Measurements from ENCODE around the gene ROR2. TPM values are rescaled to one million over a fixed set of nuclear protein-coding genes. Genes with fewer than 3 reads are reported as not detected.

ROR2 gene
- total RNA-seq, 1 experiment from 2014 or later = 0.68 TPM

GRCh38 chr9:91776409-91777291, 173.4 kb downstream of the ROR2 start:
- Mint-ChIP-seq H3K9me3 (ENCODE audit: unreplicated experiment) (no peaks in the 10 kb centered on the region), H3K27me3 (ENCODE audit: insufficient read depth, unreplicated experiment) (peaks cover 4% of the 10 kb centered on the region), H3K27ac (ENCODE audit: unreplicated experiment) (no peak overlapping the region), H3K4me1 (ENCODE audit: low read depth, unreplicated experiment) (peaks cover 2% of the 10 kb centered on the region), H3K4me3 (ENCODE audit: unreplicated experiment) (no peak overlapping the region), H3K36me3 (ENCODE audit: insufficient read depth, unreplicated experiment) (no peaks in the 10 kb centered on the region)
- no peak for DNase-seq
- no peaks in the 10 kb centered on the region for H3K36me3 ChIP-seq (ENCODE audit: control insufficient read depth, insufficient read depth, low read length)
- CTCF ChIA-PET = no interaction called here
- TF ChIP-seq CTCF (IDR thresholded peaks at IDR 0.05; ENCODE audit: insufficient read depth in 1 of 2, low read depth in 1 of 2, low read length in 1 of 2, severe bottlenecking in 1 of 2, unreplicated experiment in 1 of 2) = no peak
- POLR2A ChIA-PET = no interaction called here
- no peaks in the 10 kb centered on the region for H3K4me1 ChIP-seq
- H3K4me3 ChIP-seq (ENCODE audit: low read depth, low read length) = no peak overlapping the region
- intact Hi-C loops (cut with micrococcal nuclease; ENCODE audit: unreplicated experiment) = loop anchor here (10.0 kb wide), 1 partner anchor 248 kb away; no protein-coding TSS in a partner anchor
- no peaks in the 10 kb centered on the region for H3K27me3 ChIP-seq (replicated peaks; ENCODE audit: control insufficient read depth, insufficient read depth, low read length)
- BruUV-seq (replicated peaks) = no TSS peak
- no peaks in the 10 kb centered on the region for H3K9me3 ChIP-seq

DNA sequence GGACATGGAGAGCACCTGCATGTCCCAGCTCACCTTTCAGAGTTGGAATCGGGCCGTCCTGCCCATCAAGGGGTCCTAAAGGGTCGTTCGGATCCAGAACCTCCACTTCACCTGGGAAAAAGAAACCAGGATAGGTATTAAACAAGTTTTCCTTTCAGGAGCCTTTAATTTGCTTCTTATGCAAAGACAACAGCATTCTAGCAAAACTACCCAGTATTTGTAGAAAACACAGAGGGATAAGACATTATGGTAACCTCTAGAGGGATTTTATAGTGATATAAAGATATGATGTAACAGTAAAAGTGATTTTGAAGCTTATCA, 174.4 kb downstream of the ROR2 start:
- ChIA-PET POLR2A (no interaction called here), CTCF (interaction anchor here (0.5 kb wide), 1 partner anchor 352 kb away, joined by 5 read pairs; the partner anchor contains the start of gene NFIL3)
- Histone ChIP-seq H3K27me3 (replicated peaks; ENCODE audit: control insufficient read depth, insufficient read depth, low read length) (no peaks in the 10 kb centered on the region; the same call in 1 of the 2 replicates), H3K36me3 (ENCODE audit: control insufficient read depth, insufficient read depth, low read length) (no peaks in the 10 kb centered on the region), H3K4me3 (ENCODE audit: low read depth, low read length) (no peak overlapping the region), H3K9me3 (no peaks in the 10 kb centered on the region), H3K4me1 (no peaks in the 10 kb centered on the region)
- Mint-ChIP-seq H3K4me1 (ENCODE audit: low read depth, unreplicated experiment) (peaks cover 7% of the 10 kb centered on the region), H3K27me3 (ENCODE audit: insufficient read depth, unreplicated experiment) (peaks cover 4% of the 10 kb centered on the region), H3K36me3 (ENCODE audit: insufficient read depth, unreplicated experiment) (no peaks in the 10 kb centered on the region), H3K4me3 (ENCODE audit: unreplicated experiment) (no peak overlapping the region), H3K9me3 (ENCODE audit: unreplicated experiment) (no peaks in the 10 kb centered on the region), H3K27ac (ENCODE audit: unreplicated experiment) (no peak overlapping the region)
- BruUV-seq (replicated peaks) = no TSS peak
- no peak for TF ChIP-seq CTCF (IDR thresholded peaks at IDR 0.05; ENCODE audit: insufficient read depth in 1 of 2, low read depth in 1 of 2, low read length in 1 of 2, severe bottlenecking in 1 of 2, unreplicated experiment in 1 of 2)
- intact Hi-C loops (cut with micrococcal nuclease; ENCODE audit: unreplicated experiment) = loop anchor here (1.0 to 10.0 kb wide), 2 partner anchors 175 to 249 kb away; partner anchors contain the start of gene ROR2
- DNase-seq = no peak

- DNase-seq = peak; percentile 55 to 64
- peaks cover 4% of the 10 kb centered on the region for H3K27me3 Mint-ChIP-seq (ENCODE audit: insufficient read depth, unreplicated experiment)
- no peaks in the 10 kb centered on the region for H3K36me3 ChIP-seq (ENCODE audit: control insufficient read depth, insufficient read depth, low read length)
Observed at GRCh38 chr9:91775011-91775707, 174.9 kb downstream of the ROR2 start.

More at GRCh38 chr9:91775011-91775707, 174.9 kb downstream of the ROR2 start:
- intact Hi-C loops (cut with micrococcal nuclease; ENCODE audit: unreplicated experiment) = loop anchor here (1.0 to 10.0 kb wide), 2 partner anchors 175 to 250 kb away; partner anchors contain the start of gene ROR2
- H3K4me1 Mint-ChIP-seq (ENCODE audit: low read depth, unreplicated experiment) = peaks cover 7% of the 10 kb centered on the region
- H3K27me3 ChIP-seq (replicated peaks; ENCODE audit: control insufficient read depth, insufficient read depth, low read length) = no peaks in the 10 kb centered on the region; the same call in 1 of the 2 replicates
- H3K4me3 ChIP-seq (ENCODE audit: low read depth, low read length) = no peak overlapping the region
- no peaks in the 10 kb centered on the region for H3K9me3 ChIP-seq
- peak; percentile 67 to 73 for TF ChIP-seq CTCF (IDR thresholded peaks at IDR 0.05; ENCODE audit: insufficient read depth in 1 of 2, low read depth in 1 of 2, low read length in 1 of 2, severe bottlenecking in 1 of 2, unreplicated experiment in 1 of 2)
- no peaks in the 10 kb centered on the region for H3K4me1 ChIP-seq
- ChIA-PET POLR2A (no interaction called here), CTCF (no interaction called here)
- BruUV-seq (replicated peaks) = no TSS peak
- H3K36me3 Mint-ChIP-seq (ENCODE audit: insufficient read depth, unreplicated experiment) = no peaks in the 10 kb centered on the region
- no peaks in the 10 kb centered on the region for H3K9me3 Mint-ChIP-seq (ENCODE audit: unreplicated experiment)
- H3K4me3 Mint-ChIP-seq (ENCODE audit: unreplicated experiment) = no peak overlapping the region
- H3K27ac Mint-ChIP-seq (ENCODE audit: unreplicated experiment) = no peak overlapping the region
